Sigmoid colon (tissue), 4 donors: Measurements from ENCODE around the gene CHRNB1.

ENCODE experiments used
- CTCF ChIP-seq, 4 experiments: fragments of 450-650 bp in 3 of 4; fragments of 200-600 bp in 1 of 4; IDR thresholded peaks; one replicate each; pipeline ENCODE4 v1.5.1; 2016 to 2019; ENCODE audit warnings: antibody characterized with exemption in 4 of 4, mild to moderate bottlenecking in 3 of 4, moderate library complexity in 2 of 4
- EP300 ChIP-seq, 4 donors: sonication (generic); formaldehyde crosslinking; IDR thresholded peaks; one replicate each; pipeline ENCODE4 v1.6.1; 2017; ENCODE audit warnings: antibody characterized with exemption in 4 of 4
- POLR2A ChIP-seq, 2 donors: fragments of 450-650 bp; IDR thresholded peaks; one replicate each; pipeline ENCODE4 v1.6.1; 2016; ENCODE audit warnings: antibody characterized with exemption in 2 of 2, mild to moderate bottlenecking in 2 of 2, moderate library complexity in 2 of 2
- POLR2AphosphoS5 ChIP-seq, 4 donors: sonication (generic); formaldehyde crosslinking; IDR thresholded peaks; one replicate each; pipeline ENCODE4 v1.6.1; 2017; ENCODE audit warnings: antibody characterized with exemption in 4 of 4

GRCh38 chr17:7466318-7466638, 21.4 kb downstream of the CHRNB1 start:
- TF ChIP-seq POLR2A (IDR thresholded peaks at IDR 0.05) (no peak), CTCF (IDR thresholded peaks at IDR 0.05) (no peak), POLR2AphosphoS5 (IDR thresholded peaks at IDR 0.05) (no peak), EP300 (IDR thresholded peaks at IDR 0.05) (no peak)
